T-helper 2 cell treated with Interferon-gamma antibody and Interleukin-4, amounts not matched to agents 100 ng/mL and 5 ng/mL, for 36 hours (primary cell): ENCODE data around the gene SPDYA. TPM values are rescaled to one million over a fixed set of nuclear protein-coding genes. Genes with fewer than 3 reads are reported as not detected.
"Not testable (repeated sequence)": the region's sequence is repeated elsewhere in the genome, so short reads cannot be mapped to it uniquely, and the experiment has no call there.

Experiments used
- intact Hi-C: fragments of 100-400 bp; cut with micrococcal nuclease; formaldehyde crosslinking; loops from one replicate; pipeline ENCODE4 v1.15.1; 2023
- total RNA-seq: library from RNA; stranded (reverse); gene quantifications from 2 replicates; pipeline ENCODE4 v1.2.3, GENCODE V29; 2022

SPDYA gene
- total RNA-seq, result 1.3 and 2.0 TPM in 2 replicates

DNA sequence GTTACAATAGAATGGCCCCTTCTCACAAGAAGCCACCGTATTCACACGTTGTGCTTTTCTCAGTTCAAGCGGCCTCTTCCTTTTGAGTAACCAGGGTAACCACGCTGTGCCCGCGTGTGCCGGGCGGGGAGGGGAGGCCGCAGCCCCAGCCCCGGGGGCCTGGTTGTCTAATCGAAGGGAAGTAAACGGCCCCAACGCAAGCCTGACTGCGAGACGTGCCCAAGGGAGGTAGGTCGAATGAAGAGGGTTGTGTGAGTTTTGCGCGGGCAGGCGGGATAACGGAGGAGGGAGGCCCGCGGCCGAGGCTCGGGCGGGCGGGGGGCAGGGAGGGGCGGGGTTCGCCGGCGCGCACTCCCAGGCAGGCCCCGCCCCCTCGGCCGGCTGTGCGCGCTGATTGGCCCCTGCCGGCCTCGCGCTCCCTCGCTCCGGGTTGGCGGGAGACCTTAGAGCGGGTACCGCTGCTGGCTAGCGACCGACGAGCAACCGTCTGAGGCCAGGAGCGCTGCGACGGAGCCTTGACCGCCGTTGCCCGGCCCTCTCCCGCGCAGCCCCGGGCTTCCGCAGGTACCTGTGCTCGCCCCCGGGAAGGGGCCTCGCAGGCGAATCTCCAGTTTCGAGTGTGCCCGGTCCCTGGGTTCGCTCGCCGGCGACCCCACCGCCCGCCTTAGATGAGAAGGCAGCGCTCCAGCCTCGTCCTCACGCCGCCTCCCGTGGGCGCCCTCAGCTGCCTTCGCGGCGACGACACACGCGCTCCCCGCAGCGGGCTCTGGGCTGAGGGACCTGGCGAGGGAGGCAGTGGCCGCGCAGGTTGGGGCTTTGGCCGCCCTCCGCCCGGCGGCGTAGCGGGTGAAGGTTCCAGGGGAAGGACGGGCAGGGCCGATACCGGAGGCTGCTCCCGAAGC, at the start of gene SPDYA:
TSS of gene SPDYA (plus strand) at position 451 of the 902 bp plus-strand sequence. CDS start 5,181 bp downstream, outside the sequence.
- intact Hi-C loops, result loop anchor here (1.0 to 10.0 kb wide), 3 partner anchors 60 to 243 kb away; partner anchors contain the start of gene TRMT61B

DNA sequence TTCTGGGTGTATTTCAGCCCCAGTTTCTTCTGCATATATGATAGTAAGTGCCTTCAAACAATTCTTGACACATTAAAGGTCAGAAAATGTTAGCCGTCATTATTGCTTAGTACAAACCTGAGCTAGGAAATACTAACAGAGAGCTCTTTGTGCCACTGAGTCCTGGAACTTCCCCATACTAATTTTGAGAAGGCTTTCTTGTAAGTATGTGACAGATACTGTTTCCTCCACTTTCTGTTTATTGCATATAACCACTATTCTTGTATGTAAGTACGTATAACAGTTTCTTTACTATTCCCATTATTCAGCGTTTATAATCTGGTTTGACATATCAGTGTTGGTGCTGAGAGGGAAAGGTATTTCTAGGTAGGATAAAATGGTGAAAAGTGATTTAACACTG, 49.2 kb upstream of the SPDYA start:
- intact Hi-C loops, result no loop called here

DNA sequence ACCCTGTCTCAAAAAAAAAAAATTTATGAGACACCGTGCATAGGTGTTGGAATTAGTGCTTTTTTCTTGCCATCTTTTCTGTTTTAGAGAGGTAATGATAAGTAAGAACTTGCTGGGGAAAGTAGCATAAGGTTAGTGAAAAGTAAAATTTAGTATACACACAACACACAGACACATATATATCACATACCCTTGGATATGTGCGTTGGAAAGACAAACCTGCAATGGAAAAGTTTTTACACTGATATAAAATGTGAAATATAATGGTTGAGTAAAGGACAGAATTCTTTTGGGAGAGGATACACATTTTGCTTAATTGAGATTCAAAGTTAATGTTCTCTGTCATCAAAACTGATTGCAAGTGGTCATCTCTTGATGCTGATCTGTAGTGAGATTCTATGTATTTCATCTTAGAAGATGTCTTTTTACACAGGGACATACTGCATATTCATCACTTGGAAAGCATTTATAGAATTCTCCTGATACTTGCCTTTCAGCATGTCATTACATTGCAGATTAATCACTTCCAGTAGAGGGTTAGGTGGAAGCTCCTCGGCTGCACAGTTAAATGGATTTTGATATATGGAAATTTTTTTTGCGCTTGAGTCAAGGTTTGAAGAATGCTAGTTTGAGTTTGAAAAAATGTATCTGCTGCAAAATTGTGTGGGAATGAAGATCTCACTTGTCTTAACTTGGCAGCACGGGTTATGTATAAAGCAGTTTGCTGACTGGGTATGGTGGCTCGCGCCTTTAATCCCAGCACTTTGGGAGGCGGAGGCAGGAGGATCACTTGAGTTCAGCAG, 45.5 kb upstream of the SPDYA start:
- intact Hi-C loops, result no loop called here

DNA sequence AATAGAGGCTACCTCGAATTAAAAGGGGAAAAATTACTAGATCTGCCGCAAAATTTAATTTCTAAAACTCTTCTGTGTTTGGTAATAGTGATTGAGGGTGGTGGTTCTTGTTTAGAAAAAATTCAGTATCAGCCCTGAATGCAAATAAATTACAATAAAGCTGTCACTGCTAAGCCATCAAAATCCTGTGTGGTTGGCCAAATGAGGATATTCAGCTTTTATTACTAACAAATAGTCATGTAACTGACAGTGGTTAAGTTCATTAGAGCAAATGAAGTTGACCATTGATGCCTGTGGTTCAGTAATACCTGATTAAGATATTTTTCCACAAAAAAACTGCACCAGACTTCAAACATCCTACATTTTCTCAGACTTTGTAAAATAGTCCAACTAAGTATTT, 44.6 kb upstream of the SPDYA start:
- intact Hi-C loops, result no loop called here

DNA sequence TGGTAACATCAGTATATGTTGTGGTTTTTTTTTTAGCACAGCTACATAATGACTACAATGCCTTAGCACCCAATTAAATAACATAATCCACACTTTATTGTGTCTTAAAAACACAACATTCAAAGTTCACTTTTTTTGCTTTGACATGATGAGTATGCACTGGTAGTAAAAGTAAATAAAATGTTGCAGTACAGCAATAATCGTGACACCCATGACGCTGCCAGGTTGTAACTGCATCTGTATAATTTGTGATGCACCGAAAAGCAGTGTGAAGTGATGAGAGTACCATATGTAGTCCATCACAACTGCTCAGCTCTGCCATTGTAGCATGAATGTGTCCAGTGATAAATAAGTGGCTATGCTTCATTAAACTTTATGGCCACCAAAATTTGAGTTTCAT, 43.3 kb upstream of the SPDYA start:
- intact Hi-C loops, result no loop called here

DNA sequence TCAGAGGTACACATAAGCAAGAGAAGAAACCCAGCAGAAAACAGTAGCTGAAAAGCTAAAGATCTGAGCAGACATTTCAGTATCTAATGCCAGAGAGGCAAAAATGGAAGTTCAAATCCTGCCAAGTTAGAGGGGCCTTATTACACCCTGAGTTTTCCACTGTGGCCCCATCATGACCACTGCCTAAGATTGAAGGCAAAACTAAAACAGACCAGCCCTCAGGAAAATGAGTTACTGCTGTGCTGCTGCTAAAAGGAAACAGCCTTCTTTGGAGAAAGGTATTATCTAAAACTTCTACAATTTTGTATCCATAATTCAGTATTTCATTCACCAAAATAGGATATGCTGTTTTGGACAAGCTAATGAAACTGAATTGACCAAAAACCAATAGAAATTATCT, 42.2 kb upstream of the SPDYA start:
- intact Hi-C loops, result no loop called here

DNA sequence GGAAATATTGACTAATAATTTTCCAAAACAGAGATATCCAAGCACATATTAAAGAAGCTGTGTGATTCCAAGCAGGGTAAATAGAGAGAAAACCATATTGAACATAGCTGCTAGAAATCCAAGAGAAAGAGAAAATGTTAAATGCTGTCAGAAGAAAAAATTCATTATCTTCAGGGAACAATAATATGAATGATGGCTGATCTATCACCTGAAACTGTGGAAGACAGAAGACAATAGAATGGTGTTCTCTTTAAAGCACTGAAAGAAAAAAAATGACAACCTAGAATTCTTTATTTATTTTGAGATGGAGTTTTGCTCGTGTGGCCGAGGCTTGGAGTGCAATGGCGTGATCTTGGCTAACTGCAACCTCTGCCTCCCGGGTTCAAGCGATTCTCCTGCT, 41.7 kb upstream of the SPDYA start:
- intact Hi-C loops, result no loop called here

DNA sequence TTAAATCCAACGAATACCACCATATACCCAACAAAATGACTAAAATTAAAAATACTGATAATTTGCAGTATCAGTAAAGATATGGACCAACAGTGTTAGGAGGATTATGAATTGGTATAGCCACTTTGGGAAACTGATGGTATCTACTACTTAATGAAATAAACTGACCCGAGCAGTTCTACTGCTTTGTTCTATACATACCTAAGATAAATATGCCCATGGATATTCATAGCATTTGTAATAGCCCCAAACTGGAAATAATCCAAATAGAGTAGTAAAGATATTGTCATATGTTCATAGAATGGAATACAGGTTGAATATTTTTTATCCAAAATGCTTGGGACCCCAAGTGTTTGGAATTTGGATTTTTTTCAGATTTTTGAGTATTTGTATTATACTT, 38.3 kb upstream of the SPDYA start:
- intact Hi-C loops, result no loop called here

DNA sequence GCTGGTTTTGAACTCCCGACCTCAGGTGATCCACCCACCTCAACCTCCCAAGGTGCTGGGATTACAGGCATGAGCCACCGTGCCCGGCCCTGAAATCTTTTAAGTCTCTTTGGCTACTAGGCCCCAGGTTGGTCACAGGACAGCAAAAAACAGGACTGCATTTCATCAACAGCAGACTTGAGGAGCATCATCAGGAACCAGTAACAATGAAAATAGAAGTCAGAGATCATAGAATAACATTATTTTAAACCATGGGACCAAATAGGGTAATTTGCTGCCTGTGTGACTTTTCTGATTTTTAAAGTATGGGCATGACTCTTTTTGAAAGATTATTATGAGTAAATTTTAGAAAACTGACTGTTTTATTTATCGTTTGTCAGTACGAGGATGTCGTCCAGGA, 34.2 kb upstream of the SPDYA start:
- intact Hi-C loops, result no loop called here

DNA sequence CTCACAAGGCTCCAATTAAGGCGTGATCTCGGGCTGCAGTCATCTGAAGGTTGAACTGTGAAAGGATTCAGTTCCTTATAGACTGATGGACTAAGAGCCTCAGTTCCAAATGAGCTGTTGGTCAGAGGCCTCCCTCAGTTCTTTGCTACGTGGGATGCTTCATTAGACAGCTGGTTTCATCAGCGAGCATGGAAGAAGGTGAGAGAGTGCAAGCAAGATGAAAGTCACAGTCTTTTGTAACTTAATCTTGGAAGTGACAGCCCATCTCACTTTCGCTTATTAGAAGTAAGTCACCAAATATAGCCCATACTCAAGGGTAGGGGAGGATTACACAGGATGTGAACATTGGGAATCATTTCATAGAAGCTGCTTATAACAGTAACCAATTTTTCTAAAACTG, 32.2 kb upstream of the SPDYA start:
- intact Hi-C loops, result no loop called here

DNA sequence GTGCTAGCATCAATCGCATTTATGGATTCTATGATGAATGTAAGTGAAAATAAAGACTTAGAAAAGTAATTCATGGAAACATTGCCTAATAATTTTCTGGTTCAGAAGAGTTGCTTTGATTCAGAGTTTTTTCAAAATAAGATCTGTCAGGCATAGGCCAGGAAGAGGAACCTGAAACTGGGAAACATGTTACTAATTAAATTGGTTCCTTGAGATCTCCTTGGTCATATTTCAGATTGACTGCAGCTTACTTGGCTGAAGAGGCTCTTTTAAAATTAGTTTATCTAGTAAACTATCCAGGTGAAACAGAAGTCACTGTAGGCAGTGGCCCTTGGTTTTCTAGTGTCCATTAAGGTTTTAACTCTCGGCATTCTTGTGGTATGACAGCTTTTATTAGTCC, 31.6 kb upstream of the SPDYA start:
- intact Hi-C loops, result no loop called here

DNA sequence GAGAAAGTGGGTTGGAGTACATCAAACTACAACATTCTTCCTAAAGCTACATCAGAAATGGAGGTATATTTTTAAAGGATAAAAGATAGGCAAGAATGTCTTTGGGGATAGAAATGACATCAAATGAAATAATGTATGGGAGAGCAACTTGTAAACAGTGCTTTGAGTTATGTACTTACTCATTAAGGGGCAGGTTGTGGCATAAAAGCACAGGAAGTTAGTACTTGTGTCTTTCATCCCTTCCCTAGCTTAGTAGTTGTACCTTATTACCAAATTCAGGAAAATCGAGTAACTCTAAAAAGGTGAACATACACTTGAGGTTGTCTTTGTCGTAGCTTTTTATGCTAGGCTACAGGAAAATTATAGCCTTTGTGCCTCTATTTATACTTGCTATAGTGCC, 30.1 kb upstream of the SPDYA start:
- intact Hi-C loops, result no loop called here

DNA sequence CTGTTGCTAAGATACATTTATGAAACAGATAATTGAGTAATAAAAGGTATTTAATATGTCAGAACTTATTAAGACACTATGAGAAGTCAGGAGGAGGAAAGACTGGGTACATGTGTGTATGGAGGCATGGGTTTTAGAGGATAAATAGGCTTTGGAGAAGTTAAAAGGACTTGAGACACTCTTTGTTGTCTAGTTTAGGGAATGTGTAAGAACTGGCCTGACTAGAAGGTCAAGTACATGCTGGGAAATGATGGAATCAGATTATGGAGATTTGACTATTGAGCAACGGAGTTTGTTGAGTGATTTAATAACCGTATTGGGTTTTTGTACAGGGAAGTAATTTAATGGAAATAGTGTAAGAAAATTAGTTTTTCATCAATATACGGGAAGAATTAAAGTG, 28.2 kb upstream of the SPDYA start:
- intact Hi-C loops, result no loop called here

DNA sequence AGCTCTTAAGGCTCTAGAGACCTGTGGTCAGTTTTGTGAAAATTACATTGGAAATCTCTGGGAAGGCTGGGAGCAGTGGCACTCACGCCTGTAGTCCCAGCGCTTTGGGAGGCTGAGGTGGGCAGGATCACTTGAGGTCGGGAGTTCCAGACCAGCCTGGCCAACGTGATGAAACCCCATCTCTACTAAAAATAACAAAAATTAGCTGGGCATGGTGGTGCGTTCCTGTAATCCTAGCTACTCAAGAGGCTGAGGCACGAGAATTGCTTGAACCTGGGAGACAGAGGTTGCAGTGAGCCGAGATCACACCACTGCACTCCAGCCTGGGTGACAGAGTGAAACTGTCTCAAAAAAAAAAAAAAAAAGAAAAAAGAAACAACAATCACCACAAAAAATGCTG, 26.1 kb upstream of the SPDYA start:
- intact Hi-C loops, result not testable (repeated sequence)

DNA sequence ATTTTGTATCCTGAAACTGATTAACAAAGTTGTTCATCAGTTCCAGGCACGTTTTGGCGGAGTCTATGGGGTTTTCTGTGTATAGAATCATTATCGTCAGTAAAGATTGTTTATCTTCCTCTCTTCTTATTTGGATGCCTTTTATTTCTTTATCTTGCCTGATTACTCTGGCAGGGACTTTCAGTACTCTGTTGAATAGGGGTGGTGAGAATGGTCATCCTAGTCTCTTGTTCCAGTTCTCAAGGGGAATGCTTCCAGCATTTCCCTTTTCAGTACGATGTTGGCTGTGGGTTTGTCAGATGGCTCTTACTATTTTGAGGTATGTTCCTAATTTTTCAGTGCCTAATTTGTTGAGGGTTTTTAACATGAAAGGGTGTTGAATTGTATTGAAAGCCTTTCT, 14.0 kb upstream of the SPDYA start:
- intact Hi-C loops, result no loop called here

DNA sequence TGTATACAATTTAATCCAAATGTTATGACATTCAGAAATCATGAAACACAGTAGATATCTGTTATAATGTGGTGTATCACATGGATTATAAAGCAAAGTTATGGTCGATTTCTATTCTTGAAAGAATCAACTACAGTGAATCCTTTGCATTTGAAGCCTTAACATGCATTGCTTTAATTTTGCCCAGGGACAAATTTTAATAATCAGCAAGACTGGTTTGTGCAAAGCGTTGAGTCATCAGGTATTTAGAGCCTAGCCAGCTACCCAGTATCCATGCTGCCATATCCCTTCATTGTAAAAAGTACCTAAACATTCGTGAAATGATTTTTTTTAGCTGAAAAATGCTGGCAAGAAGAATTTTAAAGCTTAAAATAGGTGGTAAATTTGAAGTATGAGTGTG, 8.9 kb upstream of the SPDYA start:
- intact Hi-C loops, result no loop called here

DNA sequence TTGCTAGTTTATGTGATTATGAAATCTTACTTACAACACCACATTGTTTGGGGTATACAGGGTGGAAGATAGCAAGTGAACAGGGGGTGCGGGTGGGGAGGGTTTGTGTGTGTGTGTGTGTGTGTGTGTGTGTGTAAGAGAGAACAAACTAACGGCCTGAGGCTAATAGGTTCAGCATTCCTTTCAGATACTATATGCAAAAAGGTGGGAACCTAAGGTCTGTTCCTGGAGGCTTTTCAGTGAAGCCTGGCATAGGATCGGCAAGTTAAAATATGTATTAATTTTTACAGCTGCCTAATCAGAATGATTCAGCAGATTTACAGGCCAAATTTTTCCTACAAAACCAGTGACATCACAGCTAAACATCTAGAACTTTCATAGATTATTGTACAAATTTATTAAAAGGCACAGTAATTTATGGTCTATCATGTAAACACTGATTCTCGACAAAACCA, 7.6 kb upstream of the SPDYA start:
- intact Hi-C loops, result no loop called here

DNA sequence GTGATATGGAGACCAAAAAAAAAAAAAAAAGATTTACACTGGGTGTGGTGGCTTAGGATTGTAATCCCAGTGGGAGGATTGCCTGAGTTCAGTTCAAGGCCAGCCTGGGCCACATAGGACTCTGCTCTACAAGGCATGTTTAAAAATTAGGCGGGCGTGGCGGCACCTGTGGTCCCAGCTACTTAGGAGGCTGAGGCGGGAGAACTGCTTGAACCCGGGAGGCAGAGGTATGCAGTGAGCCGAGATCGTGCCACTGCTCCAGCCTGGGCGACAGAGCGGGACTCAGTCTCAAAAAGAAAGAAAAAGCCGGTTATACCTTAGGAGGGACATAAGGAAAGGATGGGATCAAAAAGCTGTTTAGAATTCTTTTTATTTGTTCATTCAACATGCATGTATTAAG, 707 bp upstream of the SPDYA start:
- intact Hi-C loops, result loop anchor here (1.0 to 10.0 kb wide), 3 partner anchors 60 to 243 kb away; partner anchors contain the start of gene TRMT61B

DNA sequence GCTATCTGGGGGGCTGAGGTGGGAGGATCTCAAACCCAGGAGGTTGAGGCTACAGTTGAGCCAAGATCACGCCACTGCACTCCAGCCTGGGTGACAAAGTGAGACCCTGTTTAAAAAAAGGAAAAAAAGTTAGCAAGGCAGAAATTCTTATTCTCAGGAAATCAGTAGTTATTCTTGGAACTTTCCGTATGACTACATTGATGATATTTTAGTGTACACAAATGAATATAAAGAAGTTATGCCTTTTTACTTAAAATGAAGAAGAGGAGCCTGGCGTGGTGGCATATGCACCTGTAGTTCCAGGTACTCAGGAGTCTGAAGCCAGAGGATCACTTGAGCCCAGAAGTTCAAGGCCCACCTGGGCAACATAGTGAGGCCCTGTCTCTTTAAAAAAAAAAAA, 7.4 kb downstream of the SPDYA start:
- intact Hi-C loops, result loop anchor here (10.0 kb wide), 1 partner anchor 197 kb away; no protein-coding TSS in a partner anchor

DNA sequence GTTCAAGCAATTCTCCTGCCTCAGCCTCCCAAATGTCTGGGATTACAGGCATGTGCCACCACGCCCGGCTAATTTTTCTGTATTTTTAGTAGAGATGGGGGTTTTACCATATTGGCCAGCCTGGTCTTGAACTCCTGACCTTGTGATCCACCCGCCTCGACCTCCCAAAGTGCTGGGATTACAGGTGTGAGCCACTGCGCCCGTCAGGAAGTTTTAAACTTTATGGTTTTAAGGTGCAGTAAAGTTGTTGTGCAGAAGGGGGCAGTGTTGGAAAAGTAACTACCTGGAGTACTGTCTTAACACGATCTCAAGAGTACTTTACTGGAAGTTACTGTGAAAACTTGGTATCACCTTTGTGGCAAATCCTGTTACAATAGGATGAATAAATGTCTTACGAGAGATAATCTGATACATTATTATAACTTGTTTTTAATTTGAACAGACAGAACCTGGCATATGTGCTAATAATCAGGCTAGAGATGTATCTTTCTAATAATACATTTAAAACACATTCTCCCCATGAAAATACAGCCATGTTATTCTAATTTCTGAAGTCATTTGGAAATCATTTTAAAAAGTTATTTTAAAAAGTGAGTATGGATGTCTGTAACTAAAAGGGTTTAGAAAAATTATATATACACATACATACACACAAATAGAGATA, 10.8 kb downstream of the SPDYA start:
- intact Hi-C loops, result loop anchor here (1.0 to 5.0 kb wide), 3 partner anchors 76 to 376 kb away; no protein-coding TSS in a partner anchor

DNA sequence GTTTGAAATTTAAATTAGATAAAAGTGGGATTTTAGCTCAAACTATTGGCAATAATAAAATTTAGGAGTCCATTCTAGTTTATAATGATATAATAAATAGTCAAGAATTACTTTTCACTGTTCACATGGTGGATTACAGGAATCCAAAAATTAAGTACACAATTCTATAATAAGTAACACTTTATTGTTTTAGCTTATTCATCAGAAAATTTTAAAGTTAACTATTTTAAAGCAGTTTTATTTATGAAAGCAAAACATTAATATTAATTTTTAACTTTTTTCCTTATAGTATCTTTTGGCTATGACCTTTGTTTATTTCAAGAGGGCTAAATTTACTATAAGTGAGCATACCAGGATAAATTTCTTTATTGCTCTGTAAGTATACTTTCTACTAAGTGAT, 11.4 kb downstream of the SPDYA start:
- intact Hi-C loops, result loop anchor here (5.0 kb wide), 2 partner anchors 75 to 135 kb away; no protein-coding TSS in a partner anchor
